NCI-H2227 (cell line): ENCODE data around the gene TRIM40.
"Not testable (repeated sequence)": the region's sequence is repeated elsewhere in the genome, so short reads cannot be mapped to it uniquely, and the experiment has no call there.

Source experiments
- DNase-seq: peaks from one replicate; lab custom pipeline; 2025; ENCODE audit not compliant: unreplicated experiment; lab: John Stamatoyannopoulos, UW

The TRIM40 gene

GRCh38 chr6:30162265-30163089 is 26.5 kb downstream of the TRIM40 start:
- DNase-seq: no peak

GRCh38 chr6:30163090-30163917 is 27.4 kb downstream of the TRIM40 start, which contains the start of gene TRIM15:
TSS of gene TRIM15 (plus strand) at chr6:30163546. CDS start at chr6:30163685, 139 bp downstream.
- DNase-seq: peak; percentile 4

- no peak for DNase-seq
Measured at GRCh38 chr6:30163918-30164654, 28.1 kb downstream of the TRIM40 start.

- DNase-seq: no peak
Measured at GRCh38 chr6:30164714-30165113, 28.8 kb downstream of the TRIM40 start.

- DNase-seq: not testable (repeated sequence)
Measured at GRCh38 chr6:30165238-30165637, 29.3 kb downstream of the TRIM40 start.

GRCh38 chr6:30167101-30167500 is 31.2 kb downstream of the TRIM40 start:
- no peak for DNase-seq

- no peak for DNase-seq
Measured at GRCh38 chr6:30168741-30169140, 32.8 kb downstream of the TRIM40 start.

GRCh38 chr6:30169658-30170614 is 34.0 kb downstream of the TRIM40 start:
- DNase-seq: peak; percentile 24

- DNase-seq: peak; percentile 40
Measured at GRCh38 chr6:30171677-30172471, 35.9 kb downstream of the TRIM40 start.

- DNase-seq: no peak
Measured at GRCh38 chr6:30172681-30173080, 36.7 kb downstream of the TRIM40 start.

GRCh38 chr6:30175765-30176164 is 39.8 kb downstream of the TRIM40 start:
- DNase-seq: no peak

GRCh38 chr6:30178837-30179236 is 42.9 kb downstream of the TRIM40 start:
- DNase-seq: no peak

GRCh38 chr6:30180145-30180544 is 44.2 kb downstream of the TRIM40 start:
- no peak for DNase-seq

GRCh38 chr6:30184417-30185031 is 48.6 kb downstream of the TRIM40 start:
- no peak for DNase-seq

GRCh38 chr6:30185846-30186484 is 50.0 kb downstream of the TRIM40 start:
- DNase-seq: no peak

GRCh38 chr6:30188541-30188940 is 52.6 kb downstream of the TRIM40 start:
- no peak for DNase-seq

- DNase-seq: no peak
Measured at GRCh38 chr6:30192076-30192475, 56.1 kb downstream of the TRIM40 start.
